DND-41 (cell line): ENCODE results near the gene RNF10.
"Not testable (repeated sequence)": the region's sequence is repeated elsewhere in the genome, so short reads cannot be mapped to it uniquely, and the experiment has no call there.

Experiments used
- ATAC-seq: fragments of 200-7000 bp; cut with Tn5 transposase; 3 replicates; pipeline ENCODE4 v1.9.1; 2021; ENCODE audit warnings: low read depth; ENCODE audit not compliant: insufficient read depth
- DNase-seq: peaks from one replicate; pipeline ENCODE4 v3.0.0-alpha.2; 2020
- H2AFZ ChIP-seq: 2 replicates; pipeline ENCODE4 v1.6.0; 2012; ENCODE audit warnings: low read depth, low read length
- H3K27ac ChIP-seq: 2 replicates; pipeline ENCODE4 v1.5.1; 2012; ENCODE audit warnings: low read length, inconsistent platforms
- H3K27me3 ChIP-seq: fragments of 200-600 bp; sonication (generic); 2 replicates; pipeline ENCODE4 v1.6.0; 2012; ENCODE audit warnings: low read length, mild to moderate bottlenecking, inconsistent platforms; ENCODE audit not compliant: insufficient read depth, poor library complexity
- H3K36me3 ChIP-seq: 2 replicates; pipeline ENCODE4 v1.5.1; 2012; ENCODE audit warnings: low read length, inconsistent platforms; ENCODE audit not compliant: insufficient read depth
- H3K4me1 ChIP-seq: 2 replicates; pipeline ENCODE4 v1.5.1; 2012; ENCODE audit warnings: mild to moderate bottlenecking, low read length; ENCODE audit not compliant: insufficient read depth
- H3K4me2 ChIP-seq: 2 replicates; pipeline ENCODE4 v1.6.0; 2012; ENCODE audit warnings: mild to moderate bottlenecking, moderate library complexity, low read length, inconsistent platforms; ENCODE audit not compliant: insufficient read depth
- H3K4me3 ChIP-seq, 2 experiments: fragments of 200-600 bp in 1 of 2; shearing (Covaris generic) in 1 of 2; 2 replicates each; pipeline ENCODE4 v1.5.1; 2012 to 2016; ENCODE audit warnings: inconsistent platforms in 2 of 2, low read length in 2 of 2, mild to moderate bottlenecking in 2 of 2, low read depth in 1 of 2, moderate library complexity in 1 of 2
- H3K79me2 ChIP-seq: 2 replicates; pipeline ENCODE4 v1.6.0; 2012; ENCODE audit warnings: low read length, inconsistent platforms; ENCODE audit not compliant: insufficient read depth
- H3K9ac ChIP-seq: 2 replicates; pipeline ENCODE4 v1.6.0; 2012; ENCODE audit warnings: low read depth, mild to moderate bottlenecking, inconsistent platforms, low read length, moderate library complexity
- H3K9me3 ChIP-seq: 2 replicates; pipeline ENCODE4 v1.5.1; 2012; ENCODE audit warnings: low read length, moderate library complexity, mild to moderate bottlenecking, inconsistent platforms; ENCODE audit not compliant: insufficient read depth, severe bottlenecking
- H4K20me1 ChIP-seq: 2 replicates; pipeline ENCODE4 v1.6.0; 2012; ENCODE audit warnings: low read length; ENCODE audit not compliant: insufficient read depth
- EZH2 ChIP-seq: IDR thresholded peaks from 3 replicates; pipeline ENCODE4 v1.6.1; 2012; ENCODE audit warnings: borderline replicate concordance, low read depth, mild to moderate bottlenecking, moderate library complexity, low read length, inconsistent platforms; ENCODE audit not compliant: severe bottlenecking
- TF ChIP-seq, protein P1 (sequence below): IDR thresholded peaks from 2 replicates; pipeline ENCODE4 v1.5.1; 2012; ENCODE audit warnings: borderline replicate concordance, low read length, moderate library complexity, mild to moderate bottlenecking; ENCODE audit not compliant: poor library complexity, severe bottlenecking; ENCODE audit errors: extremely low read depth

Gene RNF10

DNA sequence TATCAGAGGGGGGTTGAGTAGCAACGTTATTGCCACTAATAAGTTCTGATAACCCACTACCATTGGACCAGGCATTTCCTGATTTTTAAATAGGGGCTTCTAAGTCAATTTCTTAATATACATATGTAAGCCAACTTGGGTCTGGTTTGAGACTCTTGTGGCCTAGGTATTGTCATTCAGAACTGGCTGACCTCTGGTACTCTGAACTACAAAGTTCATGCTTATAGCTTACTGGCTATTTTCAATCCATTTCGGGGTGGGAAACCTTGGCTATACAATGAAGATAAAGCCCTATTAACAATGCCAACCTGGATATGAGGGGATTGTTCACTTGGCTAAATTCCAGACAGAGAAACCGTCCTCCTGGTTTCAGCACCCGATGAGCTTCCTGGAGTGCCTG is 29.6 kb upstream of the RNF10 start:
- Histone ChIP-seq H3K9ac (no peak overlapping the region), H4K20me1 (no peaks in the 10 kb centered on the region), H3K4me2 (no peak overlapping the region), H3K36me3 (peaks cover 51% of the 10 kb centered on the region), H3K79me2 (no peaks in the 10 kb centered on the region), H3K27me3 (no peaks in the 10 kb centered on the region), H3K9me3 (no peaks in the 10 kb centered on the region), H3K4me3 (no peak overlapping the region), H3K4me1 (no peaks in the 10 kb centered on the region), H2AFZ (no peak overlapping the region), H3K27ac (no peak overlapping the region)
- TF ChIP-seq, protein P1, sequence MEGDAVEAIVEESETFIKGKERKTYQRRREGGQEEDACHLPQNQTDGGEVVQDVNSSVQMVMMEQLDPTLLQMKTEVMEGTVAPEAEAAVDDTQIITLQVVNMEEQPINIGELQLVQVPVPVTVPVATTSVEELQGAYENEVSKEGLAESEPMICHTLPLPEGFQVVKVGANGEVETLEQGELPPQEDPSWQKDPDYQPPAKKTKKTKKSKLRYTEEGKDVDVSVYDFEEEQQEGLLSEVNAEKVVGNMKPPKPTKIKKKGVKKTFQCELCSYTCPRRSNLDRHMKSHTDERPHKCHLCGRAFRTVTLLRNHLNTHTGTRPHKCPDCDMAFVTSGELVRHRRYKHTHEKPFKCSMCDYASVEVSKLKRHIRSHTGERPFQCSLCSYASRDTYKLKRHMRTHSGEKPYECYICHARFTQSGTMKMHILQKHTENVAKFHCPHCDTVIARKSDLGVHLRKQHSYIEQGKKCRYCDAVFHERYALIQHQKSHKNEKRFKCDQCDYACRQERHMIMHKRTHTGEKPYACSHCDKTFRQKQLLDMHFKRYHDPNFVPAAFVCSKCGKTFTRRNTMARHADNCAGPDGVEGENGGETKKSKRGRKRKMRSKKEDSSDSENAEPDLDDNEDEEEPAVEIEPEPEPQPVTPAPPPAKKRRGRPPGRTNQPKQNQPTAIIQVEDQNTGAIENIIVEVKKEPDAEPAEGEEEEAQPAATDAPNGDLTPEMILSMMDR: no peak
- no peak for TF ChIP-seq EZH2
- no peak for DNase-seq
- no peak for ATAC-seq

DNA sequence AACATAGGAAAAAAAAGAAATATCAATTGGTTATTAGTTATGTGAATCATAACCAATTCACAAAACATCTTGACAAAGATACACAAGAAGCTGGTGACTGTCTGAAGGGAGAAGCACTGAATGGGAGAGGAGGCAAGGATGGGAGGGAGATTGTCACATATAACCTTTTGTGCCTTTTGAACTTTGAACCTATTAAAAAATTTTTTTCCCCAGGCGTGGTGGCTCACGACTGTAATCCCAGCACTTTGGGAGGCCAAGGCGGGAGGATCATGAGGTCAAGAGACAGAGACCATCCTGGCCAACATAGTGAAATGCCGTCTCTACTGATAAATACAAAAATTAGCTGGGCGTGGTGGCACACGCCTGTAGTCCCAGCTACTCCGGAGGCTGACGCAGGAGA is 25.6 kb upstream of the RNF10 start:
- peaks cover 52% of the 10 kb centered on the region for H3K36me3 ChIP-seq
- H3K79me2 ChIP-seq: no peaks in the 10 kb centered on the region
- H3K27ac ChIP-seq: no peak overlapping the region
- H3K27me3 ChIP-seq: no peaks in the 10 kb centered on the region
- DNase-seq (no peak), ATAC-seq (no peak)
- H4K20me1 ChIP-seq: no peaks in the 10 kb centered on the region
- no peaks in the 10 kb centered on the region for H3K4me1 ChIP-seq
- no peak overlapping the region for H3K9ac ChIP-seq
- H3K4me2 ChIP-seq: no peak overlapping the region
- H3K9me3 ChIP-seq: no peaks in the 10 kb centered on the region
- TF ChIP-seq, protein P1: no peak
- no peak for TF ChIP-seq EZH2
- H2AFZ ChIP-seq: no peak overlapping the region
- no peak overlapping the region for H3K4me3 ChIP-seq

DNA sequence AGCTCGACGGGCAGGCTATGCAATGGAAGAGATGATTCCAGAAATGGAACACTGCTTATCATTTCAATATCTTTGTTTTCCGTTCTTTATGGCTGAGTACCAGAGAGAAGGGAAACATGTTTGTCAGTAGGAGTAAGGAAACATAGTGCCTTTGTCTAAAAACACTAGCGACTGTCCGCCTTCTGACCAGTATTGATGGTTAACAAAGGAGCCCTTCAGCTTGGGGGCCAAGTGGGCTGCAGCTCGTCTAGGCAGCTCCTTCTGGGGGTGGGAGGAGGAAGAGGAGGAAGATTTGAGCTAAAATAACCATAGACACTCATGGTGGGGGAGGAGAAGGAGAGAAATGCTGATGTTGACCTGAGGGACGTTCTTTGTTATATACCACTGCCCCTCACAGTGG is 20.2 kb upstream of the RNF10 start:
- Histone ChIP-seq H3K4me1 (no peaks in the 10 kb centered on the region), H3K27me3 (no peaks in the 10 kb centered on the region), H3K9ac (no peak overlapping the region), H2AFZ (no peak overlapping the region), H3K27ac (no peak overlapping the region), H4K20me1 (no peaks in the 10 kb centered on the region), H3K4me3 (no peak overlapping the region), H3K9me3 (no peaks in the 10 kb centered on the region), H3K36me3 (peaks cover 55% of the 10 kb centered on the region), H3K4me2 (no peak overlapping the region), H3K79me2 (no peaks in the 10 kb centered on the region)
- DNase-seq (no peak), ATAC-seq (no peak)
- no peak for TF ChIP-seq EZH2
- TF ChIP-seq, protein P1: no peak

DNA sequence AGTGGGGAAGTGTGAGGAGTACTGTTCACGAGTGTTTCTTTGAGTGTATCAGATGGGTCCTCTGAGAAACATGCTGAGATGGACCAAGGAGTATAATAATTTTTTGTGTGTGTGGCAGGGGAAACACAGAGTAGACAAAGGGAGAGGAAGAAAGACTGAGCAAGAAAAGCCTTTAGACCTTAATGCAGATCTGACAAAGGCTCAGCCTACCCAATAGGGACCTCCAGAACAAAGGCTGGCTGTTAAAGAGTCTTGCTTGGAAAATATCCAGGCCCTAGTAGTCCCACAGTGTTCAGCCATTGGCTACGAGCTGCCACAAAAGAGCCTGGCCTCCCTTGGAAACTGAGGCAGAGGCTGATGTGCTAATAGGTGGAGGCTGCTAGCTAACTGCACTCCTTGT is 18.7 kb upstream of the RNF10 start:
- Histone ChIP-seq H3K27me3 (no peaks in the 10 kb centered on the region), H3K4me1 (no peaks in the 10 kb centered on the region), H3K4me2 (no peak overlapping the region), H2AFZ (no peak overlapping the region), H3K9me3 (no peaks in the 10 kb centered on the region), H3K4me3 (no peak overlapping the region), H3K9ac (no peak overlapping the region), H3K27ac (no peak overlapping the region), H3K36me3 (peaks cover 50% of the 10 kb centered on the region), H3K79me2 (no peaks in the 10 kb centered on the region), H4K20me1 (no peaks in the 10 kb centered on the region)
- no peak for ATAC-seq
- DNase-seq: no peak
- TF ChIP-seq, protein P1: no peak
- no peak for TF ChIP-seq EZH2

DNA sequence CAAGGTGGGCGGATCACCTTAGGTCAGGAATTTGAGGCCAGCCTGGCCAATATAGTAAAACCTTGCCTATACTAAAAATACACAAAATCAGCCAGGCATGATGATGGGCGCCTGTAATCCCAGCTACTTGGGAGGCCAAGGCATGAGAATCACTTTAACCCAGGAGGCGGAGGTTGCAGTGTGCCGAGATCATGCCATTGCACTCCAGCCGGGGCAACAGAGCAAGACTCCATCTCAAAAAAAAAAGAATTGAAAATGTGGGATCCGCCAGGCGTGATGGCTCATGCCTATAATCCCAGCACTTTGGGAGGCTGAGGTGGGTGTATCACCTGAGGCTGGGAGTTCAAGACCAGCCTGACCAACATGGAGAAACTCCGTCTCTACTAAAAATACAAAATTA is 14.8 kb upstream of the RNF10 start:
- H3K9me3 ChIP-seq, ATAC-seq, H3K79me2 ChIP-seq: not testable (repeated sequence)

More for the DNA sequence above, 14.8 kb upstream of the RNF10 start:
- not testable (repeated sequence) for DNase-seq, H3K4me3 ChIP-seq, H3K4me2 ChIP-seq, H2AFZ ChIP-seq, H3K27me3 ChIP-seq, H4K20me1 ChIP-seq, H3K4me1 ChIP-seq, H3K27ac ChIP-seq, H3K9ac ChIP-seq
- peaks cover 42% of the 10 kb centered on the region for H3K36me3 ChIP-seq
